CD8-positive, alpha-beta memory T cell (primary cell): ENCODE results near the gene SRRM1. TPM values are rescaled to one million over a fixed set of nuclear protein-coding genes. Genes with fewer than 3 reads are reported as not detected.

Experiments used
- CTCF ChIA-PET: fragments of 350-600 bp; sonication (Branson Sonifier 250); formaldehyde crosslinking; loops from one replicate; lab custom pipeline; 2021; ENCODE audit warnings: antibody characterized with exemption; lab: Charles Lee
- POLR2A ChIA-PET: fragments of 350-600 bp; sonication (Branson Sonifier 250); formaldehyde crosslinking; loops from one replicate; lab custom pipeline; 2021; ENCODE audit warnings: antibody characterized with exemption; lab: Charles Lee
- DNase-seq, 5 donors: peaks; one replicate each; pipeline versions ENCODE4 v3.0.0 to v3.0.0-alpha.2; 2020 to 2022; ENCODE audit warnings: mixed read lengths in 1 of 5
- H3K27ac ChIP-seq: one replicate; pipeline ENCODE4 v1.7.0; 2013; ENCODE audit warnings: low read depth, mild to moderate bottlenecking, low read length, moderate library complexity
- H3K27me3 ChIP-seq: 2 replicates; pipeline ENCODE4 v1.7.0; 2013; ENCODE audit warnings: low read length, mild to moderate bottlenecking; ENCODE audit not compliant: insufficient read depth, poor library complexity, severe bottlenecking
- H3K36me3 ChIP-seq: 2 replicates; pipeline ENCODE4 v1.7.0; 2013; ENCODE audit warnings: mild to moderate bottlenecking, low read length, moderate library complexity; ENCODE audit not compliant: insufficient read depth
- H3K4me1 ChIP-seq: 2 replicates; pipeline ENCODE4 v1.7.0; 2013; ENCODE audit warnings: mild to moderate bottlenecking, low read length, moderate library complexity; ENCODE audit not compliant: insufficient read depth
- H3K4me3 ChIP-seq: 2 replicates; pipeline ENCODE4 v1.7.0; 2013; ENCODE audit warnings: mild to moderate bottlenecking, low read length
- H3K9me3 ChIP-seq: 2 replicates; pipeline ENCODE4 v1.7.0; 2013; ENCODE audit warnings: mild to moderate bottlenecking, low read length
- H3K27ac Mint-ChIP-seq, 8 donors: one replicate each; pipeline ENCODE4 v1.8.0; 2020 to 2021; ENCODE audit warnings: mixed read lengths in 8 of 8, mild to moderate bottlenecking in 6 of 8, inconsistent platforms in 3 of 8, moderate library complexity in 3 of 8
- H3K27me3 Mint-ChIP-seq, 2 donors: one replicate each; pipeline ENCODE4 v1.8.0; 2020 to 2021; ENCODE audit warnings: mixed read lengths in 2 of 2, mild to moderate bottlenecking in 1 of 2, moderate library complexity in 1 of 2
- H3K36me3 Mint-ChIP-seq, 3 donors: one replicate each; pipeline ENCODE4 v1.8.0; 2020 to 2021; ENCODE audit warnings: mixed read lengths in 3 of 3, inconsistent platforms in 1 of 3, mild to moderate bottlenecking in 1 of 3
- H3K4me1 Mint-ChIP-seq, 3 donors: one replicate each; pipeline ENCODE4 v1.8.0; 2020 to 2021; ENCODE audit warnings: mixed read lengths in 3 of 3, inconsistent platforms in 1 of 3, mild to moderate bottlenecking in 1 of 3
- H3K4me3 Mint-ChIP-seq, 7 donors: one replicate each; pipeline ENCODE4 v1.8.0; 2020 to 2021; ENCODE audit warnings: mixed read lengths in 7 of 7, mild to moderate bottlenecking in 6 of 7, moderate library complexity in 4 of 7, inconsistent platforms in 2 of 7
- H3K9me3 Mint-ChIP-seq, 5 donors: one replicate each; pipeline ENCODE4 v1.8.0; 2020 to 2022; ENCODE audit warnings: mixed read lengths in 5 of 5, mild to moderate bottlenecking in 3 of 5, moderate library complexity in 2 of 5, inconsistent platforms in 1 of 5
- polyA plus RNA-seq: library from polyadenylated mRNA; unstranded; fragments of 300-500 nt; fragmentation: Illumina TruSeq; gene quantifications from one replicate; pipeline ENCODE4 v1.2.3, GENCODE V29; 2021
- total RNA-seq, 2 experiments: library from RNA; stranded (reverse); gene quantifications; one replicate each; pipeline ENCODE4 v1.2.3, GENCODE V29; 2021

The SRRM1 gene
- total and polyA plus RNA-seq, 3 experiments from 2014 or later, result 226 to 244 (median 239) TPM

DNA sequence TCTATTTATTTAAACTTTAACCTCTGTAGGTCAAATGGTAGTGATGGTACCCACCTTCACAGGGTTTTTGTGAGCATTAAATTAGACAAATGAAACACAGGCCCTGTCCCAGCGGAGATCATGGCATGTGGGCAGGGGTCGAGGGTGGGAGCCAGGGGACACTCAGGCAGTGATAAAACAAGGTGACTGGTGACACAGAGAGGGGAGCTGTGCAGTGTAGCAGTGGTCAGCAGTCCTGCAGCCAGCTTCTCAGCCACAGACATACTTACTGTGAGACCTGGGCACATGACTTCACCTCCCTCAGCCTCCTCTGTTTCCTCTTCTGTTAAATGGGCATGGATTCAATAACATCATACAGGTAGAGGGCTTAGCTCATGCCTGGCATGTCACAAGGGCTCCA, 44.9 kb downstream of the SRRM1 start:
- Mint-ChIP-seq H3K9me3 (no peaks in the 10 kb centered on the region), H3K36me3 (no peaks in the 10 kb centered on the region), H3K4me1 (no peaks in the 10 kb centered on the region), H3K4me3 (no peak overlapping the region), H3K27me3 (peaks cover 0 to 1% of the 10 kb centered on the region in 2 donors), H3K27ac (no peak overlapping the region)
- H3K36me3 ChIP-seq, result no peaks in the 10 kb centered on the region
- CTCF ChIA-PET, result interaction anchor here (0.8 to 6.4 kb wide), 15 partner anchors 8 to 518 kb away, joined by 3 to 123 read pairs (median 5); partner anchors contain the start of gene CLIC4
- no peaks in the 10 kb centered on the region for H3K27me3 ChIP-seq
- no peaks in the 10 kb centered on the region for H3K4me1 ChIP-seq
- POLR2A ChIA-PET, result interaction anchor here (1.0 kb wide), 1 partner anchor 147 kb away, joined by 3 read pairs; no protein-coding TSS in a partner anchor
- no peak for DNase-seq
- no peaks in the 10 kb centered on the region for H3K9me3 ChIP-seq
- H3K4me3 ChIP-seq, result no peak overlapping the region
- no peak overlapping the region for H3K27ac ChIP-seq

DNA sequence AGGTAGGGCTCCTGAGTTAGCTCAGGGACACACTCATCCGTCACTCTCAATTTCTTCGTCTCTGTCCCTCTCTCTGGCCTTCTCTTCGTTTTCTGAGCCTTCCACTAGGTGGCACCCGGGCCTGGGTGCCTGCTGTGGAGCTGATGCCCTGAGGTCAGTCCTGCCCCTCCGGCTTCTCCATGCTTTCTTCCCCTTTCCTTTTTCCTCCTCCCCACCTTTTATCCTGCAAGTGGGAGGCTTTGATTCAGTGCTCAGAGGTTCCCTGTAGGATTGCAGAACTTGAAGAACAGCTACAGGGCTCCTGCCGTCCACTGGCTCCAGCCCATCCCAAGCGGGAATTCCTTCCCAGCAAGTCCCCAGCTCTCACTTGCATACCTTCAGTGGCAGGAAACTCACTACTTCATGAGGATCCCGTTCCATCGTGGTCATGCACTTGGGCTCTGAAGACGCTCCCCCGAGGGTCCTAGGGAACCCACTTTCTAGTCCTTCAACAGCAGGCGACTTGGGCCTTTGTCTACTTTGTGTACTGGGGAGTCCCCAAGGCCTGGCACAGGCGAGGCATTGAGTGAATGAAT, 45.6 kb downstream of the SRRM1 start:
- DNase-seq, result peak; percentile 24 to 71 (median 37)
- Mint-ChIP-seq H3K27me3 (peaks cover 0 to 1% of the 10 kb centered on the region in 2 donors), H3K4me3 (no peak overlapping the region), H3K9me3 (no peaks in the 10 kb centered on the region), H3K4me1 (no peaks in the 10 kb centered on the region), H3K27ac (peak overlapping the region in 1 of 8 donors; percentile 72), H3K36me3 (no peaks in the 10 kb centered on the region)
- Histone ChIP-seq H3K36me3 (no peaks in the 10 kb centered on the region), H3K27me3 (no peaks in the 10 kb centered on the region), H3K9me3 (no peaks in the 10 kb centered on the region), H3K27ac (no peak overlapping the region), H3K4me3 (no peak overlapping the region), H3K4me1 (no peaks in the 10 kb centered on the region)
- ChIA-PET CTCF (interaction anchor here (0.7 to 6.4 kb wide), 19 partner anchors 9 to 517 kb away, joined by 3 to 123 read pairs (median 3); partner anchors contain the start of gene CLIC4), POLR2A (interaction anchor here (0.7 to 1.0 kb wide), 2 partner anchors 142 to 146 kb away, joined by 3 read pairs; no protein-coding TSS in a partner anchor)

DNA sequence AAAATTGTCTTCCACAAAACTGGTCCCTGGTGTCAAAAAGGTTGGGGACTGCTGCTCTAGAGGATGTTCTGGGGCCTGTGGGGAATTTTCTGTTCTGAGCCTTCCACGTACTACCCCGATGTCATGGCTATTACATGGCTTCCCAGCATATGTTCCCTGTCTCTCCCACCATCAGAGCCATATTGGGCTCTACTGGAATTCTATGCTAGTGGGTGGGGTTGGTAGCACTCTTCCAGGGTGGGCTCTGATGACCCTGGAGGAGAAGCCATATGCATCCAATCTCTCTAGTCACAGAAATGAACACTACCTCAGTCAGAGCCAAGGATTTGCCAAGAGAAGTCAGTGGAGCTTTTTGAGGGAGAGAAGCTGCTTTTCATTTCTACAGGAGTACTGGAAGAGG, 47.9 kb downstream of the SRRM1 start:
- no peak for DNase-seq
- POLR2A ChIA-PET, result no interaction called here
- Mint-ChIP-seq H3K9me3 (no peaks in the 10 kb centered on the region), H3K36me3 (no peaks in the 10 kb centered on the region), H3K4me1 (peaks cover 3 to 7% (median 5%) of the 10 kb centered on the region in 3 donors), H3K27me3 (peaks cover 0 to 1% of the 10 kb centered on the region in 2 donors), H3K4me3 (no peak overlapping the region), H3K27ac (peak overlapping the region in 2 of 8 donors; percentile 0 to 41)
- Histone ChIP-seq H3K27ac (no peak overlapping the region), H3K36me3 (no peaks in the 10 kb centered on the region), H3K4me3 (no peak overlapping the region), H3K9me3 (no peaks in the 10 kb centered on the region), H3K27me3 (no peaks in the 10 kb centered on the region), H3K4me1 (no peaks in the 10 kb centered on the region)
- CTCF ChIA-PET, result interaction anchor here (6.4 kb wide), 1 partner anchor 136 kb away, joined by 123 read pairs; no protein-coding TSS in a partner anchor

DNA sequence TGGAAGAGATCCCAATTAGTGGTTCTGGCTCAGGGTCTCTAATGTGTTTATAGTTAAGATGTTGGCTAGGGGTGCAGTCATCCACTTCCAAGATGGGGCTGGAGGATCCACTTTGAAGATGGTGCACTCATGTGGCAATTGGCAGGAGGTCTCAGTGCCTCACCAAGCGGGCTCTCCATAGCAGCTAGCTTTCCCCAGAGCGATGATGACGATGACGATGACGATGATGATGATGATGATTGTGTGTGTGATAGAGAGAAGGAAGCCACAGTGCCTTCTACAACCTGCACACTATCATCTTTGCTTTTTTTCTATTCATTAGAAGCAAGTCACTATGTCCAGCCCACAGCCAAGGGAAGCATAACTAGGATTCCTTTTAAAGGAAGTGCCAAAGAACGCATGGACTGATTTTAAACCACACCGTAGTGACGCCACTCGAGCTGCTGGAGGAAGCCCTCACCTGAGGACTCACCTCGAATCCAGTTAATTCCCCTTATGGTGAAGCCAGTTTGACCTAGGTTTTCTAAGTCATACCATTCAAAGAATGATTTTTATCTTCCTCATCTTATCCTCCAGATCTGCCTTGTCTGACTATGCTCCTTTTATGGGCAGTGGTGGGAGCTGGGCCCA, 49.4 kb downstream of the SRRM1 start:
- Mint-ChIP-seq H3K9me3 (no peaks in the 10 kb centered on the region), H3K27me3 (peaks cover 1 to 4% of the 10 kb centered on the region in 2 donors), H3K4me3 (no peak overlapping the region), H3K4me1 (peaks cover 3 to 7% (median 5%) of the 10 kb centered on the region in 3 donors), H3K27ac (no peak overlapping the region), H3K36me3 (no peaks in the 10 kb centered on the region)
- no peak overlapping the region for H3K27ac ChIP-seq
- POLR2A ChIA-PET, result no interaction called here
- CTCF ChIA-PET, result interaction anchor here (6.4 kb wide), 1 partner anchor 135 kb away, joined by 123 read pairs; no protein-coding TSS in a partner anchor
- H3K36me3 ChIP-seq, result no peaks in the 10 kb centered on the region
- DNase-seq, result no peak
- H3K4me3 ChIP-seq, result no peak overlapping the region
- no peaks in the 10 kb centered on the region for H3K27me3 ChIP-seq
- H3K4me1 ChIP-seq, result no peaks in the 10 kb centered on the region
- H3K9me3 ChIP-seq, result no peaks in the 10 kb centered on the region

DNA sequence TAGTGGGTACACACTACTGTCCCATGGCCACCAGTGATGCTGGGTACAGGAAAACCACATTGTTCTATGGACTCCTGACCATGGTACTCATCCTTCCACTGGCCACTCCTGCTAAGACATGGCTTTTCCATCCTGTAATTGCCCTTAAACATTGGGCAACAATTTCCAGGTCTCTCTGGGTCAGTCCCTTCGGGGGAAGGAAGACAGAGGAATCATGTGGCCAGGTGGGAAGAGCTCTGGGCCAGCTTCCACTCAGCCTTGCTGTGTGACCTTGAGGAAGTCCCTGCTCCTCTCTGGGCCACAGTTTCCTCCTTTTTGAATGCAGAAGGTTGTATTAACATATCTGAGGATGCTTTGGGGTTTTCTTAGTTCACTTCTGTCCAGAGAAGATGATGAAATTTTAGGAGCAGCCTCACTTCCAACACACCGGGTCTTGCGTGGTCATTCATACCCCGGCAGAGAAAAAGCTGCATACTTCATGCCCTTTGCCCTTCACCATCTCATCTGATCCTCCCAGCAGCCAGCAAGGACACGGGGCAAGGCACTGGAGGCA, 50.8 kb downstream of the SRRM1 start:
- H3K27me3 Mint-ChIP-seq, result peaks cover 3 to 8% of the 10 kb centered on the region in 2 donors

DNA sequence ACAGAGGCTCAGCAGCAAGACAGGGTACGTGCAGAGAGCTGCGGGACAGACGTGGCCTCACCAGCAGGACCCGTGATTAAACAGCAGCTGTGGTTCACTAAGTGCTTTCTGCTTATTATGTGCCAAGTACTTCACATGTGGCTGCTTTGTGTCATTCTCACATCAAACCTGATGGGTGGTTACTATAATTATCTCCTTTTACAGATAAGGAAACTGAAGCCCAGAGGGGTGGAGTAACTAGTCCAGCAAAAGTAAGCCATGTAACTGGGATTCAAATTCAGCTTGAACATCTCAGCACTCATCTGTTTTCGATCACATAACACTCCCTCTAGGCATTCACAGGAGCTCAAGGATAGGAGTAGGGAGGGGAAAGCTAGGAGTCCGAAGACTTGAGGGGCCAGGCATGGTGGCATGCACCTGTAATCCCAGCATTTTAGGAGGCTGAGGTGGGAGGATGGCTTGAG, 51.3 kb downstream of the SRRM1 start:
- ChIA-PET POLR2A (no interaction called here), CTCF (interaction anchor here (1.1 kb wide), 1 partner anchor 13 kb away, joined by 3 read pairs; no protein-coding TSS in a partner anchor)
- no peak overlapping the region for H3K4me3 Mint-ChIP-seq
- H3K36me3 Mint-ChIP-seq, result no peaks in the 10 kb centered on the region
- H3K4me1 Mint-ChIP-seq, result peaks cover 3 to 7% (median 5%) of the 10 kb centered on the region in 3 donors
- Histone ChIP-seq H3K27ac (no peak overlapping the region), H3K27me3 (no peaks in the 10 kb centered on the region), H3K4me3 (no peak overlapping the region), H3K4me1 (no peaks in the 10 kb centered on the region), H3K9me3 (no peaks in the 10 kb centered on the region), H3K36me3 (no peaks in the 10 kb centered on the region)
- H3K27ac Mint-ChIP-seq, result peak overlapping the region in 2 of 8 donors; percentile 35 to 36
- DNase-seq, result no peak
- H3K27me3 Mint-ChIP-seq, result peaks cover 5 to 10% of the 10 kb centered on the region in 2 donors
- H3K9me3 Mint-ChIP-seq, result no peaks in the 10 kb centered on the region

More for the DNA sequence above, 50.8 kb downstream of the SRRM1 start:
- peak overlapping the region in 2 of 8 donors; percentile 24 to 36 for H3K27ac Mint-ChIP-seq
- no peak overlapping the region for H3K4me3 Mint-ChIP-seq
- Histone ChIP-seq H3K36me3 (no peaks in the 10 kb centered on the region), H3K4me3 (no peak overlapping the region), H3K27me3 (no peaks in the 10 kb centered on the region), H3K27ac (no peak overlapping the region), H3K4me1 (no peaks in the 10 kb centered on the region), H3K9me3 (no peaks in the 10 kb centered on the region)
- no peaks in the 10 kb centered on the region for H3K9me3 Mint-ChIP-seq
- ChIA-PET CTCF (interaction anchor here (1.1 kb wide), 1 partner anchor 13 kb away, joined by 3 read pairs; no protein-coding TSS in a partner anchor), POLR2A (no interaction called here)
- DNase-seq, result no peak
- H3K4me1 Mint-ChIP-seq, result peaks cover 3 to 7% (median 5%) of the 10 kb centered on the region in 3 donors
- no peaks in the 10 kb centered on the region for H3K36me3 Mint-ChIP-seq

DNA sequence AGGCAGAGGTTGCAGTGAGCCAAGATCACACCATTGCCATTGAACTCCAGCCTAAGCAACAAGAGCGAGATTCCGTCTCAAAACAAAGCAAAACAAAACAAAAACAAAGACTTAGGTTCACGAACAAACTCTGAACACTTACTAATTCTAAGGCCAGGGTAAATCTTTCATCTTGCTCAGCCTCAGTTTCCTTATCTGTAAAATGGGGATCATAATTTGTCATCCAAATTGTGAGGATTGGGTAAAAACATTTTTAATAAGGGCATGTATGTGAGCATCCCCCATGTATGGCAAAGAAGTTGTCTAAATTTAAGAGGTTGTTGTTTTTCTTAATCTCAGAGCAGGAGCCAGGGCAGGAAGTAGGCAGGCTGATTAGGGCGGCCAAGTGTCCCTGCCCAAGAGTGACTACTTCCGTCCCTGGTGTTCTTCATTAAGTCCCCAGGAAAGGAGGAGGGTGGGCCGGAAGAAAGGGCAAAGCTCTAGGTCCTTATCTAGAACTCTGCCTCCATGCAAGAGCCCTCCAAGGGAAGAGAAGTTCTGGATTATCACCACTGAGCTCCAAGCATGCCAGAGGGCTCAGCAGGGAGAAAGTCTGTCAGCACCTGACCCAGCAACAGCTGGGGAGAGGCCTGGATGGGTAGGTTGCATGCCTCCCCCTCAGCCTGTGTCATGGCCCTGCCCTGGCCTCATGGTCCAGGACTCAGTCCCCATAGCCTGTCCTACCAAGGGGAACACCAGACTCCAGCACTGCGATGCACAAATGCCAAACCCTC, 52.3 kb downstream of the SRRM1 start:
- Mint-ChIP-seq H3K27me3 (peaks cover 5 to 15% of the 10 kb centered on the region in 2 donors), H3K4me1 (peaks cover 3 to 7% (median 5%) of the 10 kb centered on the region in 3 donors), H3K4me3 (no peak overlapping the region), H3K36me3 (no peaks in the 10 kb centered on the region), H3K27ac (peak overlapping the region in 1 of 8 donors; percentile 3), H3K9me3 (no peaks in the 10 kb centered on the region)
- Histone ChIP-seq H3K27me3 (no peaks in the 10 kb centered on the region), H3K27ac (no peak overlapping the region), H3K4me3 (no peak overlapping the region), H3K9me3 (no peaks in the 10 kb centered on the region), H3K4me1 (no peaks in the 10 kb centered on the region), H3K36me3 (no peaks in the 10 kb centered on the region)
- ChIA-PET CTCF (interaction anchor here (1.2 kb wide), 1 partner anchor 9 kb away, joined by 3 read pairs; no protein-coding TSS in a partner anchor), POLR2A (interaction anchor here (0.6 kb wide), 1 partner anchor 154 kb away, joined by 3 read pairs; no protein-coding TSS in a partner anchor)
- DNase-seq, result no peak
